HL-60/S4 treated with retinoic acid at 250 ng/mL for 4 days and 3 days (cell line): ENCODE results near the gene KLHL8.
"Not testable (repeated sequence)": the region's sequence is repeated elsewhere in the genome, so short reads cannot be mapped to it uniquely, and the experiment has no call there.

Experiments
- in situ Hi-C: fragments of 300-500 bp; cut with MboI; formaldehyde crosslinking; loops from 2 replicates; pipeline ENCODE4 v1.7.0; 2022; ENCODE audit warnings: low sequenced_read_pairs

The KLHL8 gene

DNA sequence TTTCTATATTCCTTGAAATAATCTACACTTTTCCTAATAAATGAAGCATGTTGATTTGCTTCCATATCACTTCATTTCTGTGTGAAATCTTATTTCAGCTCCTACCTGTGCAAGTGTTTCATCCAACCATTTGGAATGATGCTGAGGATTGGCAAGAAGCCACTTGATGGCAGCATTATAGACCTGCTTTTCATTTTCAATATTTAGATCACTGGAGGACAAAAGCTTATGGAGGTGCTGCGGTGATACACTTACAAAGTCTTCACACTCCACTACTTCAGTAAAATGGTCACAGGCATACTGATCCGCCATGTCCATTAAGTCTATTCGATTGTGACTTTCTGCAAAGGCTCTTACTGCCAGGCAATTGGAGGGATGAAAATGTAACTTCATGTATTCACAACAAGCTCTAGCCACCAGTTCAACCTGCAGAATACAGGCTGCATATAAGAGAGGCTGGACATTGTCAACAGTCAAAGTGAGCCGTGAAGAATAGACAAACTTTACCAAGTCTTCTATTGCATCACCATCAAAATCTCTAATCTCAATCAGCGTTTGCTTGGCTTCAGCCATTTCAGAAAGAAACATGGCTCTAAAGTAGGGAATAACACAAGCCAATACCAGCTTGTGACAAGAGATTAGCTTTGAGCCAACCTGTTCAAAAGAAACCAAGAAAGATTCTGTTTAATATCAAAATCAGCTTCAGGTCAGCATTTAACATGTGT, 35.1 kb downstream of the KLHL8 start:
- in situ Hi-C loops: no loop called here

DNA sequence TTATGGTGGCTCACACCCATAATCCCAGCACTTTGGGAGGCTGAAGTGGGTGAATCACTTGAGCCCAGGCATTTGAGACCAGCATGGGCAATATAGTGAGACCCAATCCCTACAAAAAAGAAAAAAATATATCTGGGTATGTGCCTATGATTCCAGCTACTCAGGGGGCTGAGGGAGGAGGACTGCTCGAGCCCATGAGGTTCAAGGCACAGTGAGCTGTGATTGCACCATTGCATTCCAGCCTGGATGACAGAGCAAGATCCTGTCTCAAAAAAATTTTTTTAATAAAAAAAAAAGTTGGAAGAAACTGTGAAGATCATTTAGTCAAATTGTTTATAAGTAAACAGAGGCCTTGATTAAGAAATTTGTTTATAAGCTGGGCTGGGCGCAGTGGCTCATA, 39.7 kb downstream of the KLHL8 start:
- in situ Hi-C loops: no loop called here

DNA sequence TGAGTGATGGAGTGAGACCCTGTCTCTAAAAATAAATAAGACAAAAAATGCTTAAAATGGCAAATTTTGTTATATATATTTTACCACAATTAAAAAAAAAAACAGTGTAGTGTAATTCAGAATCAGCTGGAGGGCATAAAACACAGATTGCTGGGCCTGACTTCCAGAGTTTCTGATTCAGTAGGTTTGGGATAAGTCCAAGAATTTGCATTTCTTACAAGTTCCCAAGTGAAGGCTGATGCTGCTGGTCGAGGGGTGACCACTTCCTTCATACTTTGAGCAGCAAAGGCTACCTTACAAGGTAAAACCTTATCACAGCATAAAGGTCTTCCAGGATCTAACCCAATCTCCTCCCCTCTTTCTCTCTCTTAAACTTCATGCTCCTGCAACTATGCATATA, 40.7 kb downstream of the KLHL8 start:
- in situ Hi-C loops: no loop called here

DNA sequence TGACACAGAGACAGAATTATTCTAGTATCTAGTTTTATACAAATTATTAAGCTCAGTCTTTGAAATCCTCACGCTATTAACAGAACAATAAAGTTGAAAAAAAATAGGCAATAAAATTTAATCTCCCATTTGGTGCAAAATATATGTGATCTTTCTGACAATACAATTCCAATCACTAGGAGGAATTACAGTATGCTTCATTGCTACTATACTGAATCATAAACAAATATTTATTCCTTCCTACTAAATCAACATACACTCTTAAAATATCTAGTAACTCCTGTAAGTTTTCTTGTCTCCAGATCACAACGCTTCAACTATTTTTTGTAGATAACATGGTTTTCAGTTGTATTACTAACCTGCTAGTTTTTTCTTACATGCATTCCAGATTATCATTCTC, 45.7 kb downstream of the KLHL8 start:
- in situ Hi-C loops: loop anchor here (25.0 kb wide), 1 partner anchor 288 kb away; no protein-coding TSS in a partner anchor

DNA sequence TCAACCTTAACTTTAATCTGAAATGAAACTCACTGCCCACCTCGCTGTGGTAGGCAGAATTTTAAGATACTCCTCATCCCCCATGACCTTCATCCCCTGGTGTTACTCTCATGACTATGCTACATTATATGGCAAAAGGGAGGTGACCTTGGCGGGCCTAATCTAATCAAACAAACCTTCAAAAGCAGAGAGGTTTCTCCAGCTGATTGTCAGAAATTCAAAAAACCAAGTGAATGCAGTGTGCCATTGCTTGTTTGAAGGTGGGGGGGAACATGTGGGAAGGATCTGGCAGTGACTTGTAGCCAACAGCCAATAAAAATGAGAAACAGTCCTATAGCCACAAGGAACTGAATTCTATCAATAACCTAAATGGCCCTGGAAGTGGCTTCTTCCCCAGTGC, 48.5 kb downstream of the KLHL8 start:
- in situ Hi-C loops: loop anchor here (25.0 kb wide), 1 partner anchor 290 kb away; no protein-coding TSS in a partner anchor

DNA sequence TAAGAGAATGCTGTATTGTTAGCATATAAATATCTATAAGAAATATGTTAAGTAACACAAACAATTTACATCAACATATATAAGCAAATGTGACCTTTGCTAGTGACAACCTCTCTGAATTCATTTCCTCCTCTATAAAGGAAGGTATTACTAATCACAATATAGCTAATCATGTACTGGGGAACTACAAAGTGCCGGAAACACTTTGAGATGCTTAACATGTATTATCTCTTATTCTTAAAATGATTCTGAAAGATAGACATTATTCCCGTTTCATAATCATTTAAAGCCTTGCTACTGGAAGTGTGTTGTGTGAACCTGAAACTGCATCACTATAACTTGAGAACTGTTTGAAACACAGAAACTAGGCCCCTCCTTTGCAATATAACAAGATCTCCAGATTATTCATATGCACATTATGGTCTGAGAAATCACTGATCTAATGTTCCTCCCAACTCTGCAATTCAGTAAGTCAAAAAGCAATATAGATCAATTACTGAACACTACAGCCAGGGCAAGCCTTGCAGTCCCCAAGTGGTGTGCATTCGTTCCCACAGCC, 54.0 kb downstream of the KLHL8 start:
- in situ Hi-C loops: loop anchor here (25.0 kb wide), 1 partner anchor 296 kb away; no protein-coding TSS in a partner anchor

DNA sequence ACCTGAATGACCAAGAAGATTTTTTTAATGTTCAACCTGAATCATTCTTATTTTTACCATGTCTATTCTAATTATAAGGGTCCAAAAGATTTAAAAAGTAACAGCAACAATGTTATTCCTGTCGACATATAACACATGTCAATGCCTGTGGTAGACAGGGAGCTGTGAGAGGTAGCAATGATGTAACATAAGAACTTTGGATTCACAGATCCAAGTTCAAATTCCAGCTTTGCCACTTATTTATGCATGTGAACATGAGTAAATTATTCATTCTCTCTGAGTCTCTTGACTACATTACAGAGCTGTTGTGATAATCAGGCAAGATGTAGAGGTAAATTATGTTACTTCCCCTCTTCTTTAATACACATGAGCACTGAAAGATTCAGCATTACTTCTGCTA, 54.5 kb downstream of the KLHL8 start:
- in situ Hi-C loops: loop anchor here (25.0 kb wide), 1 partner anchor 296 kb away; no protein-coding TSS in a partner anchor

DNA sequence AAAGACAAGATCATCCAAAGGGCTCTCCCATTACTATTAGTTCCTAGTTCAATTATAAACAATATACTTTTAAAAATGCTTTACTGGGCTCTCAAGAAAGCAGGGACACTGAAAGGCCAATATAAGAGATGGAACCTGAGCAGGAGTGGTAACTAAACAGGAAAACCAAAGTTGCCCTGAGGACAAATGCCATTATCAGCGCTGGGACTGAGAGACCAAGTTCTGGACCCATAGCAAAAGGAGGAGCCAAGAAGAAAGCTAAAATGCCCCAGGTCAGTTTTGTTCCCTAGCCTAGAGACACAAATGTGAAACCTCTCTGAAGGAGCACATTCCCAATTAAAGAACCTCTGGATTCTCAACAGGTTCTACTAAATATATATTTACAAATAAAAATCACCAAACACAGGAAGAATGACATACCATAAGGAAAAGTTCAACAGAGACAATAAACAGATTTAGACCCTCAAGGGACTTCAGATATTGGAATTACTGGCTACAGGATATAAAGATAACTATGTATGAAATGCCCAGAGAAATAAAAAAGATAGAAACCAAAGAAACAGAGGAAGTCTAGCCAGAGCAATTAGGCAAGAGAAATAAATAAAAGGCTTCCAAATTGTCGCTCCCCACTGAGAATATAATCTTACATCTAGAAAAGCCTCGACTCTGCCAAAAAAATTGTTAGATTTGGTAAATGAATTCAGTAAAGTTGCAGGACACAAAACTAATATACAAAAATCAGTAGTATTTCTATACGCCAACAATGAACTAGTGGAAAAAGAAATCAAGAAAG, 67.1 kb downstream of the KLHL8 start:
- in situ Hi-C loops: loop anchor here (10.0 to 25.0 kb wide), 2 partner anchors 82 to 309 kb away; no protein-coding TSS in a partner anchor

DNA sequence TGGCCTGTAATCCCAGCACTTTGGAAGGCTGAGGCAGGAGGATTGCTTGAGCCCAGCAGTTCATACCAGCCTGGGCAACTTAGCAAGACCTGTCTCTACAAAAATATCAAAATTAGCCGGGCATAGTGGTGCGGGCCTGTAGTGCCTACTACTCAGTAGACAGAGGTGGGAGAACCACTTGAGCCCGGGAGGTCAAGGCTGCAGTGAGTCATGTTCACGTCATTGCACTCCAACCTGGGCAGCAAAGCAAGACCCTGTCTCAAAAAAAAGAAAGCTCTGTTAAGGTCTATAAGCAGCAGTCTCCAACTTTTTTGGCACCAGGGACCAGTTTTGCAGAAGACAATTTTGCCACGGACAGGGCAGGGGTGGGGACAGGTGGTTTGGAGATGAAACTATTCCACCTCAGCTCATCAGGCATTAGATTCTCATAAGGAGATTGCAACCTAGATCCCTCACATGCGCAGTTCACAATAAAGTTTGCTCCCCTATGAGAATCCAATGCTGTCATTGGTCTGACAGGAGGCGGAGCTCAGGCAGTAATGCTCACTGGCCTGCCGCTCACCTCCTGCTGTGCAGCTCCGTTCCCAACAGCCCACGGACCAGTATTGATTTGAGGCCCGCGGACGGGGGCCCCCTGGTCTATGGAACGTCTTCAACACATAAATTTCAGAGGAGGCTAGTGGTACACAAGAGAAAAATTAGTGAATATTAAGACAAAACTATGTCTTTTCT, 67.9 kb downstream of the KLHL8 start:
- in situ Hi-C loops: loop anchor here (10.0 to 25.0 kb wide), 2 partner anchors 82 to 310 kb away; no protein-coding TSS in a partner anchor

DNA sequence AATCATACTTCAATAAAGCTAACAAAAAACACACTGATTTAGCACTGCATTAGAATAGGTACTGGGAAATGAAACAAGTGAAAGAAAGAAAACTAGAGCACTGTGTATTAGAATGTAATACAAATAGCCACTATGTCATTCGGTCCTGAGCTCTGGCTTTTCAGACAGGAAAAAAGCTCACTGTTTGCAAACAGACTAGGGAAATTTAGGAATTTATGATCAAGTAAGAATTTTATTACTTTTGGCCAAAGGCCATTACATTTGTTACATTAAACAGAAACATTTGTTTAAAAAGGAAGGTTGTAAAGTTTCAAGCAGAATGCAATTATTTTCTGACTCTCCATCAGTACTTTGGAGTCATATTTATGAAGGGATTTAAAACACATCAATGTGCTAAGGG, 68.7 kb downstream of the KLHL8 start:
- in situ Hi-C loops: loop anchor here (10.0 to 25.0 kb wide), 2 partner anchors 83 to 311 kb away; no protein-coding TSS in a partner anchor

DNA sequence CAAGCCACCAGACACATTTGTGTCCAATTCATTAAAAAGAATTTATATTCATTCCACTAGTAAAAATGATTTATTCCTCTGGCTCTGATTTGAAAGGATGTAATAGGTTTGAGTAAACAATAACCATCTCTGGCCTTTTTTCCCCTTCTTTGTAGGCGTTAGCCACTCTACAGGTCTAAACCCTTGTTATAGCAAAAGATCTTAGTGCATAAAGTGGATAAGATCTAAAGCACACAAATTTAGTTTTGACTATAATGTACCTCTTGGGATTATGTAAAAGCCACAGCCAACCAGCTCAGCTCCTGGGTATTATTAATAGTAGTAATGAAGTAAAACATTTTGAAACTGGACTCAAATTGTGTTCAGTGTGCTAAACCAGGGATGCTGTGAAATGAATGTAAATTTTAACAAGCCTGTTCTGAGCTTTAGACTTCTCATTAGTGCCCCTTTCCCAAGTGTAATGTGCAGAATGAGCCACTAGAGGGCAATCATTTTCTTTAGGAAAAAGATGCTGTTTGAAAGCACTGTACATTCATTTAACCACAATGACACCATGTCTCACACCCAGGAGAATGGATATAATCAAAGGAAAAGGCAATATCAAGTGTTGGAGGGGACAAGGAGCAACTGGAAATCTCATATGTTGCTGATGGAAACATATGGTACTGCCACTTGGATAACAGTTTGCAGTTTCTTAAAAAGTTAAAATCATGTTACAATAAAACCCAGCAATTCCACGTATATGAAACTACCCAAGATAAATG, 69.7 kb downstream of the KLHL8 start:
- in situ Hi-C loops: loop anchor here (10.0 to 25.0 kb wide), 2 partner anchors 84 to 312 kb away; no protein-coding TSS in a partner anchor

DNA sequence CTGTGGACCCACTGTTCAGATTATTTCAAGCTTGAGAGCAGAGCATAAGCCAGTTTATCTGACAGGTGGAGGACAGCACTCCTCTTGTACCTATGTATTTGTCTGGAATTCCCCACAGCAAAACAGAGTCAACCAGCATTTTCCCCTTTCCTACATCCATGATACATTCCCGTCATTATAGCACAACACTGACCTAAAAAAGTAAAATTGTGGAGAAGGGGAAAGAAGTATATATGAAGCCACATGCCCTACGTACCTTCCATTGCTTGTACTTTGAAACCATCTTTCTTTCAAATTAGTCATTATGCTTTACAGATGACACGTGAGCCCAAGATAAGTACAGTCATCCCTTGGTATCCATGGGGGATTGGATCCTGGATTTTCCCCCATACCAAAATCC, 73.3 kb downstream of the KLHL8 start:
- in situ Hi-C loops: no loop called here

DNA sequence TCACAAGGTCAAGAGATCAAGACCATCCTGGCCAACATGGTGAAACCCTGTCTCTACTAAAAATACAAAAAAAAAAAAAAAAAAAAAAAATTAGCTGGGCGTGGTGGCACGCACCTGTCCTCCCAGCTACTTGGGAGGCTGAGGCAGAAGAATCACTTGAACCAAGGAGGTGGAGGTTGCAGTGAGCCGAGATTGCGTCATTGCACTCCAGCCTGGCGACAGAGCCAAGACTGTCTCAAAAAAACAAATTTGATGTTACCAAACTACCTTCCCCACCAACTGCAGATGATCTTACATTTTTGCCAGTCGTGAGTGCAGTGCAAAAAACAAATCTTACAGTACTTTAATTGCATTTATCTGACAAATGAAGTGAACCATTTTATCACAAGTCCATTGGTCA, 74.5 kb downstream of the KLHL8 start:
- in situ Hi-C loops: not testable (repeated sequence)

DNA sequence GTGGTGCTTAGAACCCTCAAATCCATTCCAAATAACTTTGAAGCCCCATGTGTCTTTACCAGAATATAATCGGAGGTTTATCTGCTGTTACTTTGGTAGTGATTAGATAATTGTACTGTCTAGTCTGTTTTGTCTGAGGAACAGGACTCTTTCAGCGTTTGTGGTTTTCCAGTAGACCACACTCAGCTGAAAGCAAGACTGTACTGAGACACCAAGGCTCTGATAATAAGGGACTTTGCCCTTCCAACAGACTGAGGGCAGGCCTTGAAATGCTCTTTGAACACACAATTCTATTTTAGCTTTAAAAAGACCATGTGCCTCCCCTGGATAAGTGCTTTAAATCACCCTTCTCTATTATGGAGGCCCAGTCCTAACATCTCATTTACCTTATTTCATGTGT, 76.1 kb downstream of the KLHL8 start:
- in situ Hi-C loops: no loop called here

DNA sequence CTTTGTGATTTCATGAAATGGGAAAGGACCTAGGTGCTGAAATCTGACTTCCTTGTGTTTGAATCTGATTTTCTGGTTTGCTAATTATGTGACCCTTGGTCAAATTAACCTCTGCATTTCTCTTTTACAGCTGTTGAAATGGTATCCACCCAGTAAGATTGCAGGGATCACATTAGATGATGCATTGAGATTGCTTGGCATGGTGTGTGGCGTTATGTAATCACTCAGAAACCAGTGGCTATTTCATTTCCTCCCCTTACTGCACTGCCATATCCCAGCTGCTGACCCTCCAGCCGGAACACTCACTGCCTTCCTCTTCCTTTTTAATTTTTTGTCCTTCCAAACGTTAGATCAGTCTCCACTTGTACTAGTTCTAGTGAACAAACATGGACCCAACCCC, 79.0 kb downstream of the KLHL8 start:
- in situ Hi-C loops: no loop called here

DNA sequence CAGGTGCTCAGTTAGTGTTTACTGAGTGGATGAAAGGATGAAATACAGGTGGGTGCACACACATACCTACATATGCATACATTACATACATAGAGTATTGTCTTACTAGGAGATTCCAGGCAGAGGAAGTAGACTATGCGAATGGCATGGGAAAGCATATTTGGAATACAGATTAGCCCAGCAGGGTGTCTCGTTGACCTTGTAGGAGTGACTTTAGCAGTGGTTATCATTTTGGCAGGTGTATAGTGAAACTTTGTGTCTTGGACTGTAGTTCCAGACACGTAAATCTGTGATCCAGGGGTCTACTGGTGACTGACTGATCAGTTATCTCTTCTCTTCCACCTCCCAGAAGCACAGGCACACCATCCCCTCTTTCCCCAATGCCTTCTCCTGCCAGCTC, 86.3 kb downstream of the KLHL8 start:
- in situ Hi-C loops: no loop called here

DNA sequence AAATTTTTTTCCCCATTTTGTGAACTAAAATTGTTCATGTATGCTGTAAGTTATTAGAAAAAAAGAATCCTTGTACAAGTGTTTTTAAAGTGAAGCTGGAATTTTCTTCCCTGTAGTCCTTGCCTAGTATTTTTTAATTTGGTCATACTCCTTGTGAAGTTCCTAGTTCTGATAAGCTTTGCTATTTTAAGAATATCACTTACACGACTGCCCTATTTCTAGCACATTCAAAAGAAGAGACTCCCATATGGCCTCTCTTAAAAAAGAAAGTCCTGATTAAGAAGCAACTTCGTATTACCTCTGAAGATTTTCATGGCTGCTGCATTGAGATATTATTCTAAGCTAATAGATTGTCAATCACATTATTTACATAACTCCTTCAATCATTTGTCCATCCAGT, 87.2 kb downstream of the KLHL8 start:
- in situ Hi-C loops: no loop called here

DNA sequence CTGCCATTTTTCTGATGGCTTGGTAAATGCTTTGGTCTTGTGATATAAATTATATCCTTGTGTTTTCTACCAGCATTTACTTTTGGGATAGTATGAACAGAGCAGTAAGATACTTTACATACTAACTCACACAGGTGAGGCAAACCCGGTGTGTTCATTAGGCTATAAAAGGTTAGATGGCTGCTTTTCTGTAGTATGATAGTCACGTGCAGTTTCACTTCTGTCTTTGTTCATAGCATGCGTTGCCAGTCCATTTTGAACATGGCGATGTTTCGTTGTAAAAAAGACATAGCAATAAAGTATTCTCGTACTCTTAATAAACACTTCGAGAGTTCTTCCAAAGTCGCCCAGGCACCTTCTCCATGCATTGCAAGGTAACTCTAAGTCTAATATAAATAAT, 88.4 kb downstream of the KLHL8 start:
- in situ Hi-C loops: no loop called here

DNA sequence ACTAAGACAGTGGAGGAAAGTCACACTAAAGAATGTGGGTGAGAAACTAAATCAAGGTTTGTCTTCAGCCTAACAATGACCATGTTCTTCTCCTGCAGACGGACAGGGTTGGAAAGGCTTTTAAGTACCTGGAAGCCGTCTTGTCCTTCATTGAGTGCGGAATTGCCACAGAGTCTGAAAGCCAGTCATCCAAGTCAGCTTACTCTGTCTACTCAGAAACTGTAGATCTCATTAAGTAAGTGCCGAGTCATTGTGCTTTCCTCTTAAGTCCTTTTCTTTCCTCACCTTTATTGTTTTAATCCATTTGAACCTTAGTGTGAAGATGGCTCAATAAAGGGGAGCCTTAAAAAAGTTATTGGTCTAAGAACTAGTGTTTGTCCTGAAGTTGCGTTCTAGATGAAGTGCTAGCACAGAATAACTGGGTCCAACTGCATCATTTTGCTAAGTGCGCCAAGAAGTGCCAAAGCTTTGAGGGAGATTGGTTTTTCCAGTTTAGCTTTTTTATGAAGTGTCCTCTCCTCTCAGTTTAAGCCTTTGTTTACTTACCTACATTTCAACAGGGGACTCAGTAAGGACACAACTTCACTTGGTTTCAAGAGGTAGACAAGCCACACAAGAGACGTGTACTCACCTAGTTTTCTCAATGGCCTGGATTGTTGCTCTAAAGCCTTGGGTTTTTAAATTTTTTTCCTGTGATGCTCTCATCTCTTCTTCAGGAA, 89.3 kb downstream of the KLHL8 start:
- in situ Hi-C loops: no loop called here
